Thoracic aorta (tissue), 2 donors: ENCODE measurements around the gene PXYLP1. TPM values are rescaled to one million over a fixed set of nuclear protein-coding genes. Genes with fewer than 3 reads are reported as not detected.

Experiments used
- ATAC-seq: fragments of 150-250 bp; one replicate; pipeline ENCODE4 v1.8.0; 2017; ENCODE audit warnings: low read depth; ENCODE audit not compliant: insufficient number of reproducible peaks, low FRiP score
- DNase-seq: peaks from one replicate; pipeline ENCODE4 v3.0.0-alpha.2; 2020; ENCODE audit warnings: low spot score
- H3K27ac ChIP-seq, 2 donors: fragments of 200-600 bp; sonication (generic); 1 replicate in 1 of 2; 2 replicates in 1 of 2; pipeline ENCODE4 v1.5.1; 2016; ENCODE audit warnings: mild to moderate bottlenecking in 2 of 2, moderate library complexity in 2 of 2
- H3K27me3 ChIP-seq: fragments of 200-600 bp; sonication (generic); replicated peaks from 2 replicates; pipeline ENCODE4 v1.6.0; 2016; ENCODE audit warnings: mild to moderate bottlenecking; ENCODE audit not compliant: insufficient read depth
- H3K36me3 ChIP-seq: fragments of 200-600 bp; sonication (generic); one replicate; pipeline ENCODE4 v1.5.1; 2016
- H3K4me1 ChIP-seq, 2 donors: fragments of 200-600 bp; sonication (generic); 1 replicate in 1 of 2; 2 replicates in 1 of 2; pipeline versions ENCODE4 v1.5.1 to v1.6.0; 2016; ENCODE audit warnings: low read depth in 2 of 2, mild to moderate bottlenecking in 1 of 2; ENCODE audit not compliant: control insufficient read depth in 1 of 2
- H3K4me3 ChIP-seq: fragments of 200-600 bp; sonication (generic); 2 replicates; pipeline ENCODE4 v1.5.1; 2016; ENCODE audit warnings: mild to moderate bottlenecking
- H3K9me3 ChIP-seq: fragments of 200-600 bp; sonication (generic); 2 replicates; pipeline ENCODE4 v1.5.1; 2016
- total RNA-seq, 2 donors: library from RNA; depleted of rRNA; stranded (reverse); fragments of >200 nt; gene quantifications; one replicate each; pipeline versions ENCODE4 v1.1.0 to v1.2.3, GENCODE V29; 2016
- TF ChIP-seq, protein P1 (sequence below): fragments of 200-600 bp; sonication (generic); IDR thresholded peaks from one replicate; pipeline ENCODE4 v1.5.1; 2019; ENCODE audit warnings: antibody characterized with exemption

PXYLP1 gene
- total RNA-seq, 2 donors from 2014 or later = 15.2 to 23.2 TPM

DNA sequence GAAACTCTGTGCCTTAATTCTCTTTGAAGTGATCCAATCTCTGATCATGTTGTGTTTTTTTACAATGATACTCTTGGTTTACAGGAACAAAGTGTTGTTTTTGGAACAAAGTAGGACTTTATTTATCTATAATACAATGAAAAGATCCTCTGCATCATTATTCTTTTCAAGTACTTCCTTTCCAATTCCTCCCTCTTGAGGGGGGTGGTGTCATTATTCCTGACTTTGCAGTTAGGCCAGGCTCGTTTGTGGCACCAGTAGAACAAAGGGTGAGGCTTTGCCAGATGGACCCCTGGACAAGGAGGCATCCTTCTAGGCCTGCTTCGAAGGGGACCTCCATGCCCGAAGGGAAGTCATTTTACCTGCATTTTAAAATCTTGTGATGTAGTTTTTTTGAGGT, 95.0 kb downstream of the PXYLP1 start:
- TF ChIP-seq, protein P1, sequence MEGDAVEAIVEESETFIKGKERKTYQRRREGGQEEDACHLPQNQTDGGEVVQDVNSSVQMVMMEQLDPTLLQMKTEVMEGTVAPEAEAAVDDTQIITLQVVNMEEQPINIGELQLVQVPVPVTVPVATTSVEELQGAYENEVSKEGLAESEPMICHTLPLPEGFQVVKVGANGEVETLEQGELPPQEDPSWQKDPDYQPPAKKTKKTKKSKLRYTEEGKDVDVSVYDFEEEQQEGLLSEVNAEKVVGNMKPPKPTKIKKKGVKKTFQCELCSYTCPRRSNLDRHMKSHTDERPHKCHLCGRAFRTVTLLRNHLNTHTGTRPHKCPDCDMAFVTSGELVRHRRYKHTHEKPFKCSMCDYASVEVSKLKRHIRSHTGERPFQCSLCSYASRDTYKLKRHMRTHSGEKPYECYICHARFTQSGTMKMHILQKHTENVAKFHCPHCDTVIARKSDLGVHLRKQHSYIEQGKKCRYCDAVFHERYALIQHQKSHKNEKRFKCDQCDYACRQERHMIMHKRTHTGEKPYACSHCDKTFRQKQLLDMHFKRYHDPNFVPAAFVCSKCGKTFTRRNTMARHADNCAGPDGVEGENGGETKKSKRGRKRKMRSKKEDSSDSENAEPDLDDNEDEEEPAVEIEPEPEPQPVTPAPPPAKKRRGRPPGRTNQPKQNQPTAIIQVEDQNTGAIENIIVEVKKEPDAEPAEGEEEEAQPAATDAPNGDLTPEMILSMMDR = no peak
- Histone ChIP-seq H3K27me3 (no peaks in the 10 kb centered on the region), H3K27ac (no peak overlapping the region), H3K4me3 (no peak overlapping the region), H3K9me3 (no peaks in the 10 kb centered on the region), H3K4me1 (peaks cover 0 to 6% of the 10 kb centered on the region in 2 donors), H3K36me3 (no peaks in the 10 kb centered on the region)
- ATAC-seq = no peak
- no peak for DNase-seq

DNA sequence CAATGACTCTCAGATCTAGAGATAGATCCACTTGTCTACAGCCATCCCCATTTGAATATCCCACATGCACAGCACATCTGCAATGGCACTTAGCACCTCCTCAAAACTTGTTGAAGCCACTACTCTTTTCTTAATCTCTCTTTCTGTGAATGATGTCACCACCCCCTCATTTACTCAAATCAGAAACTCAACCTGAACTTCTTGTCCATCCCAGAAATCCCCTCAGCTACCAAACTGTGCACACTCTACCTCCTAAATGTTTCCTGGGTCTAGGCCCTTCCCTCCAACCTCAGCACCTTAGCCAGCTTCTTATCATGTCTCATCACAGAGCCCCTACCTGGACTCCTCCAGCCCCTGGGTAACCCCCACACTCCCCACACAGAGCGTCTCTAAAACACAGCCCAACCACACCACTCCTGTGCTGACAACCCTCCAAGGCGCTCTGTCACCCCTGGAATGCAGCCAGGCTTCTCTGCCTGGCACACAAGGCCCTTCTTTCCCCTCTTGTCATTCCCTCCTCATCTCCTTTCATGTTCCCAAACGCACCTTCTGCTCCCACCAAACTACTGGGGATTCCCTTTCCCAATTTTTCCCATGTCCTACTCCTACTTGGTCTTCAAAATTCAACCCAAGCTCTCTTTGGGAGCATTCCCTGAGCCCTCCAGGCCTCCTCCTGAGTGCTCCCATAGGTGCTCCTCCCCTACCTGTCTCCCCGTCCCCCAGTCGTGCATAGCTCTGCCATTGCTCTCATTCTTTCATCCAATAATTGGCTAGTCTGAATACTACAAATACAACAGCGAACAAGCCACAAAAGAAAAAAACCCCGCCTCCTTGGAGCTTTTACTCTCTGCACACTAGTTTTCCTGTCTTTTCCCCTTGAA, 96.9 kb downstream of the PXYLP1 start:
- H3K4me1 ChIP-seq = peaks cover 0 to 6% of the 10 kb centered on the region in 2 donors
- H3K27me3 ChIP-seq = no peaks in the 10 kb centered on the region
- no peak overlapping the region for H3K4me3 ChIP-seq
- no peak for ATAC-seq
- H3K27ac ChIP-seq = no peak overlapping the region
- TF ChIP-seq, protein P1 = no peak
- no peak for DNase-seq
- H3K9me3 ChIP-seq = no peaks in the 10 kb centered on the region
- no peaks in the 10 kb centered on the region for H3K36me3 ChIP-seq

DNA sequence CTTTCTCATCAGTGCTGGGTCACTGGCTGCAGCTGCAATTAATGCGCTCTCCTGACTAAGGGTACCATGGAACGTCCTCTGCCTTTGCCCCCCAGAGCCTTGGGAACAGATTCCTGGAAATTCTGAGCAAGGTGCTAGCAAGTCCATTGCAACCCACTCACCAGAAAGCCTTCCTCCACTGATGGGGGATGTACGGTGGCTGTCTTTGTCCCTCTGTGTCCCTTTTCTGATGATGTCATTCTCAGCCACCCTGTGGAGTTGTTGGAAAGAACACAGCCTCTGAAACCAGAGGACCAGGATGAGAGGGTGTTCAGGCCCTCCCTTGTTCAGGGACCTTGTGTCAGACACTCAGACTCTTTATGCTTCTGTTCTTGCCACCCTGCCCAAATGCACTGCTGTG, 98.6 kb downstream of the PXYLP1 start:
- H3K36me3 ChIP-seq = no peaks in the 10 kb centered on the region
- TF ChIP-seq, protein P1 = no peak
- no peak for DNase-seq

DNA sequence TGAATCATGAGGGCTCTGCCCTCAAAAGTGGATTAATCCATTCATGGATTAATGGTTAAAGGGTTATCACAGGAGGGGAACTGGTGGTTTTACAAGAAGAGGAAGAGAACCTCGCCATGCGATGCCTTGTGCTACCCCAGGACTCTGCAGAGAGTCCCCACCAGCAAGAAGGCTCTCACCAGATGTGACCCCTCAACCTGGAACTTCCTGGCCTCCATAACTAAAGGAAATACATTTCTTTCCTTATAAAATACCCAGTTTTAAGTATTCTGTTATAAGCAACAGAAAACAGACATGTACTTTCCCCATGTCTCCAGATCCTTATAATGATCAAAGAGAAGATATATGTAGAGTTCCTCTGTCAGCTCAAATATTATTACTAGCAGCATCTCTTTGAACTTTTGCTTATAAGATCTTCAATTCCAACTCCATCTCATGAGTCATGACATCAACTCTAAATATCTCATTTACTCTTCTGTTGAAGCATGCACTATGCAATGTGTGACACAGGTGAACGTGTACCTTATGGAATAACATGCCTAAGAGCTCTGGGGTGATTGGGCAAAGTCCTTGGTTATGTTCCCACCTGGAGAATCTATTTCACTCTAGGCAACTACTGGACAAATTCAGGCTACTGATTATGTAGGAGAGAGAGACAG, 99.2 kb downstream of the PXYLP1 start:
- Histone ChIP-seq H3K9me3 (no peaks in the 10 kb centered on the region), H3K4me1 (peaks cover 0 to 6% of the 10 kb centered on the region in 2 donors), H3K4me3 (no peak overlapping the region), H3K36me3 (no peaks in the 10 kb centered on the region), H3K27ac (no peak overlapping the region), H3K27me3 (no peaks in the 10 kb centered on the region)
- TF ChIP-seq, protein P1 = no peak
- ATAC-seq = no peak
- no peak for DNase-seq

More for the DNA sequence above, 98.6 kb downstream of the PXYLP1 start:
- Histone ChIP-seq H3K4me1 (peaks cover 0 to 6% of the 10 kb centered on the region in 2 donors), H3K27ac (no peak overlapping the region), H3K4me3 (no peak overlapping the region), H3K27me3 (no peaks in the 10 kb centered on the region), H3K9me3 (no peaks in the 10 kb centered on the region)
- no peak for ATAC-seq
